Right renal pelvis (tissue), 4 donors: ENCODE data around the gene NLRP9. TPM values are rescaled to one million over a fixed set of nuclear protein-coding genes. Genes with fewer than 3 reads are reported as not detected.

Experiments used
- DNase-seq, 4 donors: peaks; one replicate each; pipeline ENCODE4 v3.0.0-alpha.2; 2013; ENCODE audit warnings: low read depth in 4 of 4, low spot score in 3 of 4, missing footprints in 1 of 4
- polyA plus RNA-seq, 4 donors: library from polyadenylated mRNA; unstranded; fragments of 120-200 nt; gene quantifications; one replicate each; pipeline ENCODE4 v1.2.1, GENCODE V29; 2013; ENCODE audit not compliant: insufficient read length in 4 of 4

The NLRP9 gene
- polyA plus RNA-seq, 4 donors = 0.05 TPM; not detected in 3

DNA sequence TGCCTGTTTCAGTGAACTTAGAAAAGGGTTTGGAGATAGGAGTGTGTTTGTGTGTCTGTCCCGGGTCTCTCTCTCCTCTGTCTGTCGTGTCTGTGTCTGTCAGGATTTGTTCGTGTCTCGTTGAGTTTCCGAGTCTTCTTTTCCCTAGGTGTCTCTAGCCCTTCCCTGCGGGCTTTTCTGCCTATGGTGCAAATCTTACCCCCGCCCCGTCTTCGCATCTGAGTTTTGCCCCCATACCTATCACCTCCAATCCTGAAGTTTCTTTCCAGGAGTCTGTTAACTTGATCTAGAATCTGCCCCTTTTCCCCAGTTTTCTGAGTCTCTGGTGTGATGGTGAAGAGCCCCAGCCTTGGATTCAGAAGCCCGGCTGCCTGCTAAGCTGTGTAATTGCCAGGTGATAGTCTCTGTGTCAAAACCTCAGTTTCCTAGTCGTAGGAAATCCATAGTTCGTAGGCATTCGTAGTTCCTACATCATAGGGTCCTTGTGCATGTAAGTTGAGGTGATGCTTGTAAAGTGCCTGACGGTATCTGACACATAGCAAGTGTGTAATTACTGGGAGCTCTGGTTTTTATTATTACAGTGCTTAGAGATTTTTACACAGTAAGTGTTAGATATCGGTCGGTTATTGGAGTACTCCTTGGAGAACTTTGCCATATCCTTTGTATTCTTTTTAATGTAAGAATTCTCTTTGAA lies 62.4 kb downstream of the NLRP9 start:
- no peak for DNase-seq

GRCh38 chr19:55674841-55675660 lies 63.2 kb downstream of the NLRP9 start, which contains the start of gene EPN1:
Gene EPN1, plus strand, starts transcription at chr19:55675226. Its CDS starts 3,402 bp downstream, at chr19:55678628.
- DNase-seq = peak; percentile 87 to 90 (median 88)

DNA sequence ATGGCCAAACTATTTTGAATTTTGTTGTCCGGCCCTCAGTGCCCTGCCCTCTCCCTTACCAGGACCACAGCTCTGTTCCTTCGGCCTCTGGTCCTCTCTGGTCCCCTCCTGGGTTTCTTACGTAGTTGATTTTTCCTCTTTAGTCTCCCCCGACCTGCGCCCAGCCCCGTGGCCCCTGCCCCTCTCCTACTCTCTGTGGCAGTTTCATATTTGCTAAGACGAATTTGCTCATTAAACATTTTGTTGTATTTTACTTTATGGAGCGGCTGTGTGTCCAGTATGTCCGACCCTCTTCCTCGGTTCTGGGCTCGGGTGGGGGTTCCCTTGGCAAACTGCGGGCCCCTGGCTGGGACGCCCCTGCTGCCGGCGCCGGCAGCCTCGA lies 63.8 kb downstream of the NLRP9 start:
- DNase-seq = no peak

- DNase-seq = no peak
Measured at GRCh38 chr19:55673889-55674288, 64.3 kb downstream of the NLRP9 start.

DNA sequence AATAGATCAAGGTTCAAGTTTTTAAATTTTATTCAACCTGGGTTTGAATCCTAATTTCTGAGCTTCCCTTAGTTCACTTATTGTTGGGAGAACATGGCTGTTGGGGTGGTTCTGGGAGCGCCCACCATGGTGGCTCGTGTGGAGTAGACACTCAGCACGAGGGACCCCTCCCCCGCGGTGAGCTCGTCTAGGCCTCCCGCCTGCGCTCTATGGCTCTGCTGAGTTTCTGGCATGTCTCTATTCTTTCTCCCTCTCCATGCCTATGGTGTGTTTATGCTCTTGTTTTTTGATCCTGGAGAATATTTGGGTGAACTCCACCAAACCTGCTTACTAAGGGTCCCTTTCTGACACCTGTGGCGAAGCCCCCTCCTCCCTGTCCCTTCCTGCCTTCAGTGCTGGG lies 64.7 kb downstream of the NLRP9 start:
- no peak for DNase-seq

DNA sequence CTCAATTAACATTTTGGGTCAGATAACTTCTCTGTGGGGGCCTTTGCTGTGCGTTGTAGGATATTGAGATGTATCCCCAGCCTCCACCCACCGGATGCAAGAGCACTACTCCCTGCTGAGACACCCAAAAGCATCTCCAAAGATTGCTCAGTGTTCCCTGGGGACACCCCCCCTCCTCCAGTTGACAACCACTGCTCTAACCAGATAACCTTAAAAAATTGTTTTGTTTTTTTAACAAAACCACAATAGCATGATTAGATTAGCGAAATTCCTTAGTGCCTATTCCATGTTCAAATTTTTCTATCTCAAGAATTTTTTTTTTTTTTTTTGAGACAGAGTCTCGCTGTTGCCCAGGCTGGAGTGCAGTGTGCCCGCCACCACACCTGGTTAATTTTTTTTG lies 65.8 kb downstream of the NLRP9 start:
- DNase-seq = no peak

DNA sequence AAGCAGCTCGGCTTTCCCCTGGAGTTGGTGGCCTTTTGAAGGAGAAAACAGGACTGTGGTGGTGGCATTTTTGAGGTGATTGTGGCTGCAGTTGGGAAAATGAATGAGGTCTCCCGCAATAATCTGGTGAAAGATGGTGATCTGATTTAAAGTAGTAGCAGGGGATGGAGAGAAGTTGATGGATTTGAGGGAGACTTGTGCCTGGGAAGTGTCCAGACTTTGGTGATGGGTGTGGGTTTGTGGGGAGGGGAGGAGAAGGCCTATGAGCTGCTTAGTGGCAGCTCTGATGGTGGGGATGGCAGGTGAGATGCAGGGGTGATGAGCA lies 67.2 kb downstream of the NLRP9 start:
- no peak for DNase-seq

- no peak for DNase-seq
Measured at GRCh38 chr19:55670280-55671053, 67.7 kb downstream of the NLRP9 start.

DNA sequence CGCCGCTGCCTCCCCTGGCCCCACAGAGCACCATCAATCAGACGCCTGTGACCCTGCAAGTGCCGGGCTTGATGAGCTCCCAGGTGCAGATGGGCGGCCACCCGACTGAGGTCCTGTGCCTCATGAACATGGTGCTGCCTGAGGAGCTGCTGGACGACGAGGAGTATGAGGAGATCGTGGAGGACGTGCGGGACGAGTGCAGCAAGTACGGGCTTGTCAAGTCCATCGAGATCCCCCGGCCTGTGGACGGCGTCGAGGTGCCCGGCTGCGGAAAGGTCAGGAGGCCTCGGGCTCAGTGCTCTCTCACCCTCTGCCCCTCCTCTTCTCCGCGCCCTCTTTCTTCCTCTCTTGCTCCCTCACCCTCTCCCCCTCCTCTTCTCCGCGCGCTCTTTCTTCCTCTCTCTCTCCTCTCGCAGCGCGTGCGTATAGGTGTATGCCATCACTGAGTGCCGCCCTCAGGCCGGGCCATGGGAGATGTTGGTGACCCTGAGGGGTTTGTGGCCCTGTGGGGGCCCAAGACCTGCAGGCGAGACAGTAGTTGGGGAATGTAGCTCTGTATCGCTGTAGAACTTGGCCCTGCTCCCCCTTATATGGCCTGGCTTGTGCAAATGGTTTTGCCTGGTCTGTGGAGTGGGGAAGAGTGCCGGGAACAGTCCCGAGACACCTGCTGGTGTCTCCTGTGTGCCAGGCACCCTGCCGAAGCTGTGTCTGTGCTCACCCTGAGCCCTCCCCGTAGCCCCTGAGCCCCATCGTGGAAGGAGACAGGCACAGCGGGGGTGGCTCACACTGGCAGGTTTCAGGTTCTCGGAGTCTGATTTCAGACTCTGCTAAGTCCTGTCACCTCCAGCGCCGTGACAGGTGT lies 68.6 kb downstream of the NLRP9 start:
- DNase-seq = no peak

GRCh38 chr19:55668603-55669348 lies 69.4 kb downstream of the NLRP9 start:
- no peak for DNase-seq

- DNase-seq = no peak
Measured at GRCh38 chr19:55667958-55668357, 70.2 kb downstream of the NLRP9 start.

DNA sequence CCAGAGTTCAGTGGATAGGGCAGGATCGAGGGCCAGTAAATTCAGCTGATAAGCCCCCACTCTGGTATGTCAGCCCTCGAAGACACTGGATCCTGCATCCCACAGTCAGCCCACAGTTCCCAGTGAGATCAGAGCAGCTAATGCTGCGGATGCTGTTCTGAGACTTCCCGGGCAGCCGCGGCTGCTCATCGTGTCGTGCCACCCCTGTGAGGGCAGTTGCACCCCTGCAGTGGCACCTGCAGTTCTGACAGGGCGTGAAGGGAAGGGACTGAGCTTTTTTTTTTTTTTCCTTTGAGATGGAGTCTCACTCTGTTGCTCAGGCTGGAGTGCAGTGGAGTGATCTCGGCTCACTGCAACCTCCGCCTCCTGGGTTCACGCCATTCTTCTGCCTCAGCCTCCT lies 70.7 kb downstream of the NLRP9 start:
- no peak for DNase-seq

- DNase-seq = no peak
Measured at GRCh38 chr19:55667006-55667381, 71.2 kb downstream of the NLRP9 start.

DNA sequence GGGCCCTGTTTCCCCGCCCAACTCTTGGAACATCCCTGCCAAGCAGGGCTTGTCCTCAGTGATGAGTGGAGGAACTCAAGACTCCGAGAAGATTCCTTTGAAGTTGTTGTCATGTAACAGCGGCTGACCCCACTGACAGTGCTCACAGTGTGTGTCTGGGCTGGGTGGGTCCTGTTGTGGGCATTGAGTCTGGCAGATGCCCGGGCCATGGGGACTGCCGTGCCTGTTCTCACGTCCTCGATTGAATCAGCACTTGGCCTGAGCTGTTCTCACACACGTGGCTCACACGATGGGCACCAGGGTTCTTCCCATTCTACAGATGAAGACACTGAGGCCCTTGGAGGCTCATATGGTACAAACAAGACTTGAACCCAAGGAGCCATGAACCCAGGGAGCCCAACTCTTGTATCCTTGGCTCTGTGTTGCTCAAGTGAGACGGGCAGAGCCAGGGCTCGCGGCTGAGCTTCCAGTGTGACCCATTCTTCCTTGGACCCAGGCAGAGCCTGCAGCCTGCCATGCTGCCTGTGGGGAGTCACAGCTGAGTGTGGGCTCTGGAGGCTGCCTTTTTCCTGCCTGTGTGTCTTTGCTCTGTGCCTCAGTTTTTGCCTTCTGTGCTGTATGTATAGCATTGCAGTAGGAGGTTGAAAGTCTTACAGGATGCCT lies 71.7 kb downstream of the NLRP9 start:
- DNase-seq = no peak

DNA sequence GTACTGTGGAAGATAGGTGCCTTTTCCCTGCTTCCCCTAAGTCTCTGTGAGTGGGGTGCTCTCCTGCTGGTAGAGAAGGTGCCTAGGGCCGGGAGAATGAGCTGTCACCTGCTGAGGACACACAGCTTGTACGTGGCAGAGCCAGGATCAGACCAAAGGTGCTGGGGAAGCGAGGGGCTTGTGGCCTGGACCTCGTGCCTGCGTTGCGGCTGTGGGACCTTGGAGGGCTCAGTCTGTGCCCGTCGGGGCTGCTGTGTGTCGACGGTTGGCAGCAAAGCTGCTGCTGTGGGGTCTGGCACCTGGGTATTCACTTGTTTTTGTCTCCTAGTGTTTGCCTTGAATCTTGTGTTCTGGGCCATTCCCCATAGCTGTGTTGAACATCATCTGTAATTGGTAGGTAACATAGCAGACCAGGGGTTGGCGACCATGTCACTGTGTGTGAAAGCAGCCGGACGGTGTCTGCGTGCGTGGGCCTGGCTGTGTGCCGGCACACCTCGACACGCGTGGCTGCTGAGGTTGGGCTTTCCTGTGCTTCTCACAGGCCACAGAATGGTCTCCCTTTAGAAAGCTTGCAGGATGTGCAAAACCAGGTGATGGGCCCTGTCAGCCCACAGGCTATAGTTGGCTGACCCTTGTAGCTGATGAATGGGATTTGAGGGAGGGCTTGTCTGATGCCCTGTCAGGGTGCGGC lies 74.2 kb downstream of the NLRP9 start:
- DNase-seq = no peak

DNA sequence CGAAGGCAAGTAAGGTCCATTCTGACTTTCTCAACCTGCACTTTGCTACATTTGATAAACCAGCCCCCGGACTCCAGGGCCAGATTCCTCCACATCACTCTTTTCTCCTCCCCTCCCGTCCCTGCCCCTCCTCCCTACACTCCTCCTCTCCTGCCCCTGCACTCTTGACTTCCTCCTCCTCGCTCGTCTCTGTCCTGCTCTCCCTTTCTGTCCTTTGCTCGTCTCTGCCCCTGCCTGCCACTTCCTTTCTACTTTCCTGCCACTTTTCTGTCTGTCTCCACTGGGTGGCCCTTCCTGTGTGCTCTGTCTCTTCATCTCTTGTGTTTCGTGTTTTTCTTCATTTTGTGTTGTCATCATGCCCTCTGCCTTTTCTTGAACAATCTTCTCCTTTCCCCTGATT lies 76.4 kb downstream of the NLRP9 start:
- DNase-seq = no peak

GRCh38 chr19:55660991-55661390 lies 77.2 kb downstream of the NLRP9 start:
- DNase-seq = no peak

DNA sequence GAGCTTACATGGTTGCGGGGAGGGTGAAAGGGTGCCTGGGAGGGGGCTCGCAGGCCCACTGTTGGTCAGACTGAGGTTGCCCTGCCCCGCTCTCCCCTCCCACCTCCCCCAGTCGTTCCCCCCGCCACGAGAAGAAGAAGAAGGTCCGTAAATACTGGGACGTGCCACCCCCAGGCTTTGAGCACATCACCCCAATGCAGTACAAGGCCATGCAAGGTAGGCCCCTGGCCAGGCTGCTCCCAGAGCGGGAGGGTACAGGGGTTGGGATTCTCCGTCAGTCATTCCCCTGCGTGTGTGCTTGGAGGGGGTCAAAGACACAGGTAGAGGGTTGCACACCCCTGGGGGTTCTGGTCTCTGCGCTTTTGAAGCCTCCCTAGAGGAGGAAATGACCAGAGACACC lies 77.8 kb downstream of the NLRP9 start:
- DNase-seq = no peak

DNA sequence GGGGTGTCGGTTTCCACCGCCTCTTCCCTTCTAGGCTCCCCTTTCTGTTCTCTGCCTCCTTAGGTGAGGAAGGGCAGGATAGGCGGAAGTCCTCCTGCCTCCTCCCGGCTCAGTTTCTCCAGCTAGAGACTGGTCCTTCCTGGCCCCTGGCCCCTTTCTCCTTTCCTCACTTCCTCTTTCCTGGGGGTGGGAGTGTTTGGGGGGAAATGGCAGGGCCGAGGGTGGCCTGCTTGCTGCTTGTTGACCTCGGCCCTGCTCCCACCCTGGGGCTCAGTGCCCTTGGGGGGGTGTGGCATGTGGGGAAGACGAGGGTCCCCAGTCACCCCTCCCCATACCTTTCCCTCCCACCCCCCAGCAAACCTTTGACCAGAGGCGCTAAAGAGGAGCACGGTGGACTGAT lies 78.4 kb downstream of the NLRP9 start:
- DNase-seq = no peak
